CD14-positive monocyte (primary cell): Measurements from ENCODE around the gene ARHGEF33. TPM values are rescaled to one million over a fixed set of nuclear protein-coding genes. Genes with fewer than 3 reads are reported as not detected.

Experiments
- DNase-seq, 3 donors: peaks; one replicate each; pipeline ENCODE4 v3.0.0-alpha.2; 2011 to 2022
- H2AFZ ChIP-seq: 2 replicates; pipeline ENCODE4 v1.6.0; 2012; ENCODE audit warnings: mild to moderate bottlenecking, low read depth, low read length, inconsistent platforms; ENCODE audit not compliant: insufficient read depth, poor library complexity, severe bottlenecking
- H3K27ac ChIP-seq, 2 donors: 1 replicate in 1 of 2; 2 replicates in 1 of 2; pipeline ENCODE4 v1.5.1; 2012 to 2013; ENCODE audit warnings: low read length in 2 of 2, control low read depth in 1 of 2, inconsistent platforms in 1 of 2, low read depth in 1 of 2, mild to moderate bottlenecking in 1 of 2
- H3K27me3 ChIP-seq, 2 donors: one replicate each; pipeline versions ENCODE4 v1.6.0 to v1.6.1; 2011 to 2013; ENCODE audit warnings: low read length in 2 of 2; ENCODE audit not compliant: control insufficient read depth in 2 of 2, insufficient read depth in 2 of 2
- H3K36me3 ChIP-seq, 2 donors: replicated peaks in 1 of 2; 1 replicate in 1 of 2; 2 replicates in 1 of 2; pipeline versions ENCODE4 v1.5.1 to v1.6.1; 2012 to 2013; ENCODE audit warnings: low read length in 2 of 2, control low read depth in 1 of 2, inconsistent platforms in 1 of 2, mild to moderate bottlenecking in 1 of 2; ENCODE audit not compliant: insufficient read depth in 2 of 2, control insufficient read depth in 1 of 2
- H3K4me1 ChIP-seq, 2 donors: 1 replicate in 1 of 2; 2 replicates in 1 of 2; pipeline versions ENCODE4 v1.5.1 to v1.6.1; 2012 to 2013; ENCODE audit warnings: low read length in 2 of 2, control low read depth in 1 of 2, inconsistent platforms in 1 of 2, mild to moderate bottlenecking in 1 of 2, moderate library complexity in 1 of 2; ENCODE audit not compliant: insufficient read depth in 2 of 2, control insufficient read depth in 1 of 2
- H3K4me2 ChIP-seq: replicated peaks from 2 replicates; pipeline ENCODE3; 2012; ENCODE audit warnings: low read length, moderate library complexity, mild to moderate bottlenecking; ENCODE audit not compliant: poor library complexity, severe bottlenecking; ENCODE audit errors: extremely low read depth
- H3K4me3 ChIP-seq, 3 experiments: fragments of 200-600 bp in 1 of 3; sonication (generic) in 1 of 3; replicated peaks in 1 of 3; 1 replicate in 2 of 3; 2 replicates in 1 of 3; pipeline ENCODE4 v1.5.1; 2011 to 2013; ENCODE audit warnings: low read length in 3 of 3, mild to moderate bottlenecking in 3 of 3, control low read depth in 2 of 3, low read depth in 2 of 3, inconsistent platforms in 1 of 3, moderate library complexity in 1 of 3
- H3K79me2 ChIP-seq: 2 replicates; pipeline ENCODE4 v1.6.0; 2012; ENCODE audit warnings: mild to moderate bottlenecking, control low read depth, inconsistent platforms, low read length, moderate library complexity; ENCODE audit not compliant: insufficient read depth
- H3K9ac ChIP-seq: 2 replicates; pipeline ENCODE4 v1.6.0; 2017; ENCODE audit warnings: low read length, mild to moderate bottlenecking; ENCODE audit not compliant: insufficient read depth, poor library complexity, severe bottlenecking
- H3K9me3 ChIP-seq, 2 donors: replicated peaks in 1 of 2; 1 replicate in 1 of 2; 2 replicates in 1 of 2; pipeline versions ENCODE4 v1.5.1 to v1.6.1; 2012 to 2013; ENCODE audit warnings: low read length in 2 of 2, control low read depth in 1 of 2; ENCODE audit not compliant: control insufficient read depth in 1 of 2, insufficient read depth in 1 of 2
- H4K20me1 ChIP-seq: 2 replicates; pipeline ENCODE4 v1.6.0; 2012; ENCODE audit warnings: mild to moderate bottlenecking, low read length, control low read depth, moderate library complexity; ENCODE audit not compliant: insufficient read depth
- H3K27ac Mint-ChIP-seq, 7 donors: one replicate each; pipeline ENCODE4 v1.8.0; 2020; ENCODE audit warnings: mild to moderate bottlenecking in 7 of 7, mixed read lengths in 7 of 7, moderate library complexity in 6 of 7, inconsistent platforms in 2 of 7
- H3K27me3 Mint-ChIP-seq, 3 donors: one replicate each; pipeline ENCODE4 v1.8.0; 2021 to 2022; ENCODE audit warnings: low read depth in 3 of 3, mild to moderate bottlenecking in 3 of 3, mixed read lengths in 3 of 3, moderate library complexity in 3 of 3, inconsistent platforms in 1 of 3
- H3K36me3 Mint-ChIP-seq, 2 donors: one replicate each; pipeline ENCODE4 v1.8.0; 2020; ENCODE audit warnings: mixed read lengths in 2 of 2, inconsistent platforms in 1 of 2, mild to moderate bottlenecking in 1 of 2
- H3K4me1 Mint-ChIP-seq: one replicate; pipeline ENCODE4 v1.8.0; 2020; ENCODE audit warnings: mild to moderate bottlenecking, mixed read lengths
- H3K4me3 Mint-ChIP-seq, 2 donors: one replicate each; pipeline ENCODE4 v1.8.0; 2020; ENCODE audit warnings: mild to moderate bottlenecking in 2 of 2, mixed read lengths in 2 of 2, moderate library complexity in 1 of 2
- H3K9me3 Mint-ChIP-seq, 7 donors: one replicate each; pipeline ENCODE4 v1.8.0; 2020 to 2022; ENCODE audit warnings: mixed read lengths in 7 of 7, mild to moderate bottlenecking in 6 of 7, moderate library complexity in 6 of 7, inconsistent platforms in 2 of 7
- WGBS: methylation state at CpG from one replicate; pipeline ENCODE4 v1.1.5; 2013; ENCODE audit warnings: missing lambda C conversion rate; ENCODE audit not compliant: insufficient coverage; 5-methylcytosine and 5-hydroxymethylcytosine counted together
- intact Hi-C, 2 donors: fragments of 100-400 bp; cut with micrococcal nuclease; formaldehyde crosslinking; loops; one replicate each; pipeline versions ENCODE4 v1.15.0 to v1.15.1; 2023
- polyA plus RNA-seq, 3 donors: library from polyadenylated mRNA; depleted of rRNA in 1 of 3; unstranded in 2 of 3; stranded (reverse) in 1 of 3; fragments of 300-500 nt in 2 of 3; fragments of >200 nt in 1 of 3; fragmentation: Illumina TruSeq in 2 of 3; gene quantifications; 1 replicate in 2 of 3; 2 replicates in 1 of 3; pipeline ENCODE4 v1.2.3, GENCODE V29; 2012 to 2021
- TF ChIP-seq, protein P1 (sequence below): fragments of 200-600 bp; IDR thresholded peaks from one replicate; pipeline ENCODE4 v1.8.0; 2022; ENCODE audit warnings: antibody characterized with exemption, mild to moderate bottlenecking

The ARHGEF33 gene
- polyA plus RNA-seq, 3 donors = 0.33 TPM; not detected in 2

DNA sequence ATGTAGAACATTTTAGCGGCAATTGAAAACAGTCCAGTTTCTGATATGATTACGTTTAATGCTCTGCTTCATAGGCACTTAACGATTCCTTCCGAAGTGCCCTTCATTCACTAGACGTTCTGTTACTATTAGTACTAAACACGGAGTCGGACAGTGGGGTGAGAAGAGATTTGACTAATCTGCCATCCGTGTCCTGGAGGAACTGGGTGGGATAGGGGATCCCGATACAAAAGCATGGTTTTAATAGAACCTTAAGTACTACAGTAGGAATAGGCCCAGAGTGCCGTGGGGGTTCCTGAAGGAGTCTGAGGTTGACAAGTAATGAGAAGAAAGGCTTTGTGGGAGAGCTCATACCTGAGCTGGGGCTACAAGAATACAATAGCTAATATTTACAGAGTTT is 13.3 kb upstream of the ARHGEF33 start:
- Histone ChIP-seq H3K4me2 (peak overlapping the region; percentile 91), H3K4me1 (peaks cover 15 to 17% of the 10 kb centered on the region in 2 donors), H3K27ac (peak overlapping the region in 1 of 2 donors; percentile 78), H4K20me1 (no peaks in the 10 kb centered on the region), H2AFZ (peak overlapping the region; percentile 99), H3K9ac (peak overlapping the region; percentile 70), H3K27me3 (no peaks in the 10 kb centered on the region), H3K36me3 (peaks cover 0 to 4% of the 10 kb centered on the region in 2 donors), H3K79me2 (peaks cover 37% of the 10 kb centered on the region), H3K4me3 (peak overlapping the region; percentile 55 to 94 (median 77)), H3K9me3 (peaks cover 6 to 11% of the 10 kb centered on the region in 2 donors)
- DNase-seq = no peak
- no peaks in the 10 kb centered on the region for H3K27me3 Mint-ChIP-seq
- H3K36me3 Mint-ChIP-seq = peaks cover 11 to 14% of the 10 kb centered on the region in 2 donors
- TF ChIP-seq, protein P1, sequence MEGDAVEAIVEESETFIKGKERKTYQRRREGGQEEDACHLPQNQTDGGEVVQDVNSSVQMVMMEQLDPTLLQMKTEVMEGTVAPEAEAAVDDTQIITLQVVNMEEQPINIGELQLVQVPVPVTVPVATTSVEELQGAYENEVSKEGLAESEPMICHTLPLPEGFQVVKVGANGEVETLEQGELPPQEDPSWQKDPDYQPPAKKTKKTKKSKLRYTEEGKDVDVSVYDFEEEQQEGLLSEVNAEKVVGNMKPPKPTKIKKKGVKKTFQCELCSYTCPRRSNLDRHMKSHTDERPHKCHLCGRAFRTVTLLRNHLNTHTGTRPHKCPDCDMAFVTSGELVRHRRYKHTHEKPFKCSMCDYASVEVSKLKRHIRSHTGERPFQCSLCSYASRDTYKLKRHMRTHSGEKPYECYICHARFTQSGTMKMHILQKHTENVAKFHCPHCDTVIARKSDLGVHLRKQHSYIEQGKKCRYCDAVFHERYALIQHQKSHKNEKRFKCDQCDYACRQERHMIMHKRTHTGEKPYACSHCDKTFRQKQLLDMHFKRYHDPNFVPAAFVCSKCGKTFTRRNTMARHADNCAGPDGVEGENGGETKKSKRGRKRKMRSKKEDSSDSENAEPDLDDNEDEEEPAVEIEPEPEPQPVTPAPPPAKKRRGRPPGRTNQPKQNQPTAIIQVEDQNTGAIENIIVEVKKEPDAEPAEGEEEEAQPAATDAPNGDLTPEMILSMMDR = no peak
- peak overlapping the region; percentile 96 for H3K4me3 Mint-ChIP-seq
- peaks cover 31% of the 10 kb centered on the region for H3K4me1 Mint-ChIP-seq
- intact Hi-C loops = loop anchor here in 1 of 2 donors (5.0 kb wide), 2 partner anchors 44 to 99 kb away; partner anchors contain the start of gene GEMIN6
- peaks cover 14 to 18% (median 16%) of the 10 kb centered on the region in 7 donors for H3K9me3 Mint-ChIP-seq
- peak overlapping the region in 6 of 7 donors; percentile 77 to 96 (median 94) for H3K27ac Mint-ChIP-seq
- WGBS = 90% methylated on average over 2 of the region's 10 CpGs

DNA sequence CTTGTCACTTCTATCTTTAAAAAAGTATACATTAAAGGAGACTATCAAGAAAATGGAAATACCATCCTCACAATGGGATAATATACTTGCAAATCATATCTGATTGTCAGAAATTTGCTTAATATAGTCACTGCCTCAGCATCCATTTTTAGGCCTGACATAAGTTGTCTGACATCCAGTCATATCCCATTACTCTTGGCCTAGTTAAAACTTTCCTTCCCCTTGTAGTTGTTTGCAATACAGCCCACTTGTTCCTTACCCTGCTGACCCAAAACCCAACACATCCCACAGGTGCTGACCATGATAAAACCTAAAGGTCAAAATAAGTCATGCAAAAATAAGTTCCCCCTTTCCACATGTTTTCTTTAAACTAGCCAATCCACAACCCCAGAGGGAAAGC is 3.6 kb upstream of the ARHGEF33 start:
- no peak overlapping the region for H3K4me3 ChIP-seq
- TF ChIP-seq, protein P1 = no peak
- no peak overlapping the region for H3K27ac ChIP-seq
- H3K36me3 Mint-ChIP-seq = peaks cover 0 to 2% of the 10 kb centered on the region in 2 donors
- H3K4me3 Mint-ChIP-seq = no peak overlapping the region
- H3K4me1 ChIP-seq = no peaks in the 10 kb centered on the region
- peaks cover 0 to 2% (median 0%) of the 10 kb centered on the region in 3 donors for H3K27me3 Mint-ChIP-seq
- H3K4me1 Mint-ChIP-seq = peaks cover 2% of the 10 kb centered on the region
- intact Hi-C loops = no loop called here
- no peak overlapping the region for H3K4me2 ChIP-seq
- no peaks in the 10 kb centered on the region for H3K27me3 ChIP-seq
- no peak for DNase-seq
- no peak overlapping the region for H2AFZ ChIP-seq
- H3K9ac ChIP-seq = no peak overlapping the region
- H3K9me3 Mint-ChIP-seq = peaks cover 0 to 3% (median 0%) of the 10 kb centered on the region in 7 donors
- no peaks in the 10 kb centered on the region for H3K79me2 ChIP-seq
- H3K9me3 ChIP-seq = no peaks in the 10 kb centered on the region
- H4K20me1 ChIP-seq = no peaks in the 10 kb centered on the region
- no peak overlapping the region for H3K27ac Mint-ChIP-seq
- H3K36me3 ChIP-seq = no peaks in the 10 kb centered on the region
